Right cardiac atrium (tissue), 5 donors: ENCODE data around the gene MAP7D1. TPM values are rescaled to one million over a fixed set of nuclear protein-coding genes. Genes with fewer than 3 reads are reported as not detected.
"Not testable (repeated sequence)": the region's sequence is repeated elsewhere in the genome, so short reads cannot be mapped to it uniquely, and the experiment has no call there.

Experiments used
- ATAC-seq, 2 donors: fragments of 200-7000 bp; cut with Tn5 transposase; one replicate each; pipeline versions ENCODE4 v1.8.0 to v1.9.1; 2020; ENCODE audit warnings: moderate library complexity in 2 of 2, mild to moderate bottlenecking in 1 of 2
- DNase-seq, 3 donors: peaks; one replicate each; pipeline ENCODE4 v3.0.0-alpha.2; 2020
- H3K27ac ChIP-seq: one replicate; pipeline ENCODE4 v1.5.1; 2013; ENCODE audit warnings: mild to moderate bottlenecking, low read length, control low read depth, moderate library complexity
- H3K27me3 ChIP-seq: one replicate; pipeline ENCODE4 v1.6.1; 2013; ENCODE audit not compliant: control insufficient read depth, insufficient read depth
- H3K4me1 ChIP-seq: one replicate; pipeline ENCODE4 v1.6.1; 2013; ENCODE audit warnings: low read length; ENCODE audit not compliant: control insufficient read depth, insufficient read depth
- H3K4me3 ChIP-seq: one replicate; pipeline ENCODE4 v1.5.1; 2013; ENCODE audit warnings: low read length, control low read depth
- H3K9me3 ChIP-seq: one replicate; pipeline ENCODE4 v1.6.1; 2013; ENCODE audit warnings: low read length; ENCODE audit not compliant: control insufficient read depth
- WGBS: extraction: QIAGEN DNeasy Blood & Tissue Kit; methylation state at CpG from one replicate; pipeline ENCODE4 v1.1.7; 2013; 5-methylcytosine and 5-hydroxymethylcytosine counted together
- intact Hi-C, 4 donors: fragments of 100-400 bp; cut with DNase I; formaldehyde crosslinking; loops; one replicate each; pipeline versions ENCODE4 v1.11.0 to v1.14.0; 2022 to 2023
- polyA plus RNA-seq: library from polyadenylated mRNA; stranded (reverse); fragments of 200-250 nt; gene quantifications from one replicate; pipeline ENCODE4 v1.2.3, GENCODE V29; 2013
- total RNA-seq, 4 donors: library from RNA; stranded (reverse); fragmentation: NEBNext Ultra II Directional; extraction: Animal tissue kit (Norgen Biotek cat#: 25700); gene quantifications; one replicate each; pipeline ENCODE4 v1.2.1, GENCODE V29; 2021
- donor health status: healthy with polysubstance abuse.
- donor health status: DM: no; HTN: yes; CAD: no.
- donor health status: DM: no; HTN: no; CAD: no.
- donor health status: DM: no; HTN: yes; CAD: no; lungs with severe emphysema.
- donor health status: DM: yes; HTN: yes; CAD: no.

Gene MAP7D1
- total and polyA plus RNA-seq, 5 donors, result 285 to 403 (median 358) TPM

- H3K4me1 ChIP-seq, result peaks cover 3% of the 10 kb centered on the region
- WGBS, result 58% methylated on average over 2 of the region's 2 CpGs
- no peak for ATAC-seq
These were observed 27.4 kb downstream of the MAP7D1 start for GRCh38 chr1:36183309-36183856.

GRCh38 chr1:36187800-36188593 is 32.0 kb downstream of the MAP7D1 start:
- H3K4me3 ChIP-seq, result no peak overlapping the region
- DNase-seq (peak; percentile 87 to 92 (median 91)), ATAC-seq (peak; percentile 92 to 94)
- H3K27me3 ChIP-seq, result no peaks in the 10 kb centered on the region
- intact Hi-C loops, result loop anchor here in 3 of 4 donors (2.0 to 10.0 kb wide), 4 partner anchors 36 to 97 kb away; no protein-coding TSS in a partner anchor
- peak overlapping the region; percentile 93 for H3K27ac ChIP-seq
- H3K4me1 ChIP-seq, result peaks cover 3% of the 10 kb centered on the region
- 4% methylated on average over 9 of the region's 9 CpGs for whole genome bisulfite sequencing
- H3K9me3 ChIP-seq, result no peaks in the 10 kb centered on the region

More at GRCh38 chr1:36183309-36183856, 27.4 kb downstream of the MAP7D1 start:
- H3K4me3 ChIP-seq, result no peak overlapping the region
- no peaks in the 10 kb centered on the region for H3K9me3 ChIP-seq
- peak overlapping the region; percentile 53 for H3K27ac ChIP-seq
- intact Hi-C loops, result loop anchor here in 2 of 4 donors (10.0 kb wide), 2 partner anchors 79 to 101 kb away; no protein-coding TSS in a partner anchor
- H3K27me3 ChIP-seq, result no peaks in the 10 kb centered on the region
- peak in 1 of 3 donors; percentile 0 for DNase-seq

- H3K9me3 ChIP-seq, H3K27me3 ChIP-seq, H3K4me1 ChIP-seq, H3K27ac ChIP-seq, H3K4me3 ChIP-seq, intact Hi-C loops, ATAC-seq: not testable (repeated sequence)
- peak in 2 of 3 donors; percentile 40 to 41 for DNase-seq
- WGBS, result 90% methylated on average over 12 of the region's 12 CpGs
These were observed 40.8 kb downstream of the MAP7D1 start for GRCh38 chr1:36196805-36197204.

GRCh38 chr1:36198641-36199040 is 42.7 kb downstream of the MAP7D1 start:
- DNase-seq (peak in 1 of 3 donors; percentile 1), ATAC-seq (no peak)
- 95% methylated on average over 5 of the region's 5 CpGs for WGBS
- Histone ChIP-seq H3K4me3 (no peak overlapping the region), H3K27me3 (no peaks in the 10 kb centered on the region), H3K9me3 (no peaks in the 10 kb centered on the region), H3K27ac (no peak overlapping the region), H3K4me1 (peaks cover 9% of the 10 kb centered on the region)
- intact Hi-C loops, result no loop called here

GRCh38 chr1:36199934-36200741 is 44.2 kb downstream of the MAP7D1 start:
- Histone ChIP-seq H3K4me1 (peaks cover 15% of the 10 kb centered on the region), H3K4me3 (no peak overlapping the region), H3K27ac (peak overlapping the region; percentile 94), H3K9me3 (no peaks in the 10 kb centered on the region), H3K27me3 (no peaks in the 10 kb centered on the region)
- WGBS, result 41% methylated on average over 13 of the region's 13 CpGs
- peak; percentile 45 to 74 (median 64) for DNase-seq
- intact Hi-C loops, result no loop called here
- peak; percentile 45 to 61 for ATAC-seq

- intact Hi-C loops, result no loop called here
- WGBS, result 77% methylated on average over 3 of the region's 3 CpGs
- DNase-seq (no peak), ATAC-seq (no peak)
- Histone ChIP-seq H3K27me3 (no peaks in the 10 kb centered on the region), H3K9me3 (no peaks in the 10 kb centered on the region), H3K4me3 (no peak overlapping the region), H3K27ac (peak overlapping the region; percentile 93), H3K4me1 (peaks cover 20% of the 10 kb centered on the region)
These were observed 47.1 kb downstream of the MAP7D1 start for GRCh38 chr1:36203027-36203553.

- Histone ChIP-seq H3K4me1 (peaks cover 20% of the 10 kb centered on the region), H3K4me3 (no peak overlapping the region), H3K27ac (peak overlapping the region; percentile 93), H3K9me3 (no peaks in the 10 kb centered on the region), H3K27me3 (no peaks in the 10 kb centered on the region)
- ATAC-seq, result peak; percentile 75 to 78
- intact Hi-C loops, result no loop called here
- peak; percentile 71 to 90 (median 88) for DNase-seq
- 25% methylated on average over 10 of the region's 10 CpGs for WGBS
These were observed 47.8 kb downstream of the MAP7D1 start for GRCh38 chr1:36203554-36204346.

- peak; percentile 5 to 11 for ATAC-seq
- no peaks in the 10 kb centered on the region for H3K9me3 ChIP-seq
- no peaks in the 10 kb centered on the region for H3K27me3 ChIP-seq
- peak overlapping the region; percentile 99 for H3K27ac ChIP-seq
- 60% methylated on average over 6 of the region's 6 CpGs for WGBS
- H3K4me3 ChIP-seq, result no peak overlapping the region
- H3K4me1 ChIP-seq, result peaks cover 20% of the 10 kb centered on the region
- intact Hi-C loops, result no loop called here
- DNase-seq, result peak; percentile 51 to 83 (median 80)
These were observed 48.5 kb downstream of the MAP7D1 start for GRCh38 chr1:36204347-36204909.

- WGBS, result 82% methylated on average over 3 of the region's 3 CpGs
- ATAC-seq (no peak), DNase-seq (no peak)
- Histone ChIP-seq H3K27me3 (no peaks in the 10 kb centered on the region), H3K4me1 (peaks cover 16% of the 10 kb centered on the region), H3K27ac (peak overlapping the region; percentile 58), H3K9me3 (no peaks in the 10 kb centered on the region), H3K4me3 (no peak overlapping the region)
- intact Hi-C loops, result no loop called here
These were observed 50.4 kb downstream of the MAP7D1 start for GRCh38 chr1:36206323-36206858.
